ENCODE data around the gene PIBF1. TPM values are rescaled to one million over a fixed set of nuclear protein-coding genes. Genes with fewer than 3 reads are reported as not detected.
"Not testable (repeated sequence)": the region's sequence is repeated elsewhere in the genome, so short reads cannot be mapped to it uniquely, and the experiment has no call there.

The PIBF1 gene
- total RNA-seq, 1 donor from 2014 or later, result 21.2 TPM

DNA sequence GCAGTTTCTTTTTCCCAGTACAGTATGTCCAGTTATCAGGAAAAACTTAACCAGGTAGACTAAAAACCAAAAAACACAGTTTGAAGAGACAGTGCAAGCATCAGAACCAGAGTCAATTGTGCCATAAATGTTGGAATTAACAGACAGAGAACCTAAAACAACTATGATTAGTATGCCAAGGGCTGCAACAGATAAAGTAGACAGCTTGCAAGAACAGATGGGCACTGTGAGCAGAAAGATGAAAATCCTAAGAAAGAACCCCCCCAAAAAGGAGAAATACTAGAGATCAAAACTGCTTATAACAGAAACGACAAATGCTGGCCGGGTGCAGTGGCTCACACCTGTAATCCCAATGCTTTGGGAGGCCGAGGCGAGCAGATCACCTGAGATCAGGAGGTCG, 229.8 kb downstream of the PIBF1 start:
- Mint-ChIP-seq H3K4me1 (ENCODE audit: low read depth) (no peaks in the 10 kb centered on the region), H3K27ac (no peak overlapping the region), H3K9me3 (no peaks in the 10 kb centered on the region), H3K4me3 (no peak overlapping the region), H3K27me3 (ENCODE audit: insufficient read depth) (no peaks in the 10 kb centered on the region), H3K36me3 (ENCODE audit: low read depth) (peaks cover 18% of the 10 kb centered on the region)
- DNase-seq (ENCODE audit: low spot score), result no peak
- intact Hi-C loops (cut with micrococcal nuclease), result no loop called here

- H3K36me3 Mint-ChIP-seq (ENCODE audit: low read depth), result peaks cover 14% of the 10 kb centered on the region
- H3K27me3 Mint-ChIP-seq (ENCODE audit: insufficient read depth), result no peaks in the 10 kb centered on the region
- H3K4me3 Mint-ChIP-seq, result no peak overlapping the region
- intact Hi-C loops (cut with micrococcal nuclease), result no loop called here
- no peak for DNase-seq (ENCODE audit: low spot score)
- H3K27ac Mint-ChIP-seq, result no peak overlapping the region
- no peaks in the 10 kb centered on the region for H3K4me1 Mint-ChIP-seq (ENCODE audit: low read depth)
- H3K9me3 Mint-ChIP-seq, result no peaks in the 10 kb centered on the region
Observed at GRCh38 chr13:73015805-73016204, 233.9 kb downstream of the PIBF1 start.

- no peaks in the 10 kb centered on the region for H3K9me3 Mint-ChIP-seq
Observed at GRCh38 chr13:73018336-73018735, 236.4 kb downstream of the PIBF1 start.

DNA sequence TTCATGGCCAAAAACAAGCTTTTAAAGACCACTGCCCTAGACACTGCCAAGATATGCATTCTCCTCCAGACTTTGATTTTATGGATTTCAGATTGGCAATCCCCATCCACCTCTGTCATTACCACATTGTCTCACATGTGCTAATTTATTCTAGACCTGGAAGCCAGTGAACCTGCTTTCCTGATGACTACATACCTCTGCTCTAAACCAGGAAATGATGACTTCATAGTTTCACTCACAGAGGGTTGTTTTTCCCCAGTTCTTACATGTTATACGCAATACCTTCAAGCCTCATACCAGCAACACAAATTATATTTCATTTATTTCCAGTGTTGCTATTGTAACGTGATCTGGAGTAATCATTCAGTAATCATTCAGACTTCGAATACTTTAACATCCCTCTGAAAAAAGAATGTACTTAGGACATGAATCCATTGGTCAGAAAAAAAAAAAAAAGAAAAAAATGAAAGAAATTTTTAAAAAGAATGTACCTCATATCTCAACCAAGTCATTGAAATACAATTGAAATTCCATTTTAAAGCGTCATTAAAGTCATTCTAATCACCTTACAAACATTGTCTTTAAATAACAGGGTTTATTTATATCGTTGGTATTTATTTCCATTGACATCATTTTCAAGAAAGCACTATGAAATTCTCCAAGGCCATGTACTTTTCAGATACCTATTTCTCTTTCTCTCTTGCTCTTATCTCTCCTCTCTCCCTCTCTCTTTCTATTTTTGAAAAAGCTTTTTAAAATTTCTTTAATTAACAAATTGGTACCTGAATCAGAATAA, 243.5 kb downstream of the PIBF1 start:
- Mint-ChIP-seq H3K4me3 (no peak overlapping the region), H3K4me1 (ENCODE audit: low read depth) (peaks cover 5% of the 10 kb centered on the region), H3K27ac (no peak overlapping the region), H3K9me3 (no peaks in the 10 kb centered on the region), H3K36me3 (ENCODE audit: low read depth) (no peaks in the 10 kb centered on the region), H3K27me3 (ENCODE audit: insufficient read depth) (no peaks in the 10 kb centered on the region)
- intact Hi-C loops (cut with micrococcal nuclease), result no loop called here
- no peak for DNase-seq (ENCODE audit: low spot score)

More at GRCh38 chr13:73018336-73018735, 236.4 kb downstream of the PIBF1 start:
- Mint-ChIP-seq H3K4me3 (no peak overlapping the region), H3K36me3 (ENCODE audit: low read depth) (peaks cover 6% of the 10 kb centered on the region), H3K27ac (no peak overlapping the region), H3K27me3 (ENCODE audit: insufficient read depth) (no peaks in the 10 kb centered on the region), H3K4me1 (ENCODE audit: low read depth) (no peaks in the 10 kb centered on the region)
- intact Hi-C loops (cut with micrococcal nuclease), result no loop called here
- DNase-seq (ENCODE audit: low spot score), result no peak

DNA sequence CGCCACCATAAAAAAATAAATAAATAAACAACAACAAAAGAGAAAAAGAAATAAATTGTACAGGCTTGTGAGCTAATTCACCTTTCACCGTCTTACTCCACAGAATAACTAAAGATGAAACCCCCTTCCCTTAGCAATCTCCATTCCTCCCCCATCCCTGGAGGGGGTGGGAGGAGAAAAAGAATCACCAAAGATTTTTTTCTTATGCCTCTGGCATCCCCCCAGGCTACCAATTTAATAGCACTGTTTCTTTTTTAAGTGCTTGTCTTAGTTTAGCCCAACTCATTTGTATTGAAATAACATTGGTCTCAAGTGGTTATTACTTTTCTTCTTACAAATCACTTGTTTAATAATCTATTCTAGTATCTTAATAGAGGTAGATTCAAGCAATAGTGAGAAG, 253.0 kb downstream of the PIBF1 start:
- intact Hi-C loops (cut with micrococcal nuclease), result no loop called here
- no peak for DNase-seq (ENCODE audit: low spot score)
- no peak overlapping the region for H3K4me3 Mint-ChIP-seq
- no peaks in the 10 kb centered on the region for H3K4me1 Mint-ChIP-seq (ENCODE audit: low read depth)
- H3K27me3 Mint-ChIP-seq (ENCODE audit: insufficient read depth), result no peaks in the 10 kb centered on the region
- no peaks in the 10 kb centered on the region for H3K9me3 Mint-ChIP-seq
- H3K36me3 Mint-ChIP-seq (ENCODE audit: low read depth), result no peaks in the 10 kb centered on the region
- no peak overlapping the region for H3K27ac Mint-ChIP-seq

DNA sequence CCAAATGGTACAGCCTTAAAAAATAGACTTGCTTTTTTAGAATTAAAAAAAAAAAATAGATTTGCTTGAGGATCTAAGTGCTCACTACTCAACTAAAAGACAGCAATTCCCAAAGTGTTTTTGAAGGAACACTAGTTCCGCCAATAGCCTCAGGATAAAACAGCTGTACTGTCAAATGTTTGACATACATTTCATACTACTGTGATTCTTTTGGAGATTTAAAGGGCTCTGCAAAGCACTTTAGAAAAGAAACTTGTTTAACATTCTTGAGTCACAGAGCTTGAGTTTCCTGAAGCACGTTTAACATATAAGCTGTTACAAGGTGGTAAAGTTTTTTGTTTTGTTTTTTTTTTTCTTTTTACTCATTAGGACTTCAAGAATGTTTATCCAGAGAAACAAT, 253.7 kb downstream of the PIBF1 start:
- Mint-ChIP-seq H3K36me3 (ENCODE audit: low read depth) (no peaks in the 10 kb centered on the region), H3K4me3 (no peak overlapping the region), H3K27ac (no peak overlapping the region), H3K4me1 (ENCODE audit: low read depth) (no peaks in the 10 kb centered on the region), H3K9me3 (no peaks in the 10 kb centered on the region), H3K27me3 (ENCODE audit: insufficient read depth) (no peaks in the 10 kb centered on the region)
- intact Hi-C loops (cut with micrococcal nuclease), result no loop called here
- no peak for DNase-seq (ENCODE audit: low spot score)

DNA sequence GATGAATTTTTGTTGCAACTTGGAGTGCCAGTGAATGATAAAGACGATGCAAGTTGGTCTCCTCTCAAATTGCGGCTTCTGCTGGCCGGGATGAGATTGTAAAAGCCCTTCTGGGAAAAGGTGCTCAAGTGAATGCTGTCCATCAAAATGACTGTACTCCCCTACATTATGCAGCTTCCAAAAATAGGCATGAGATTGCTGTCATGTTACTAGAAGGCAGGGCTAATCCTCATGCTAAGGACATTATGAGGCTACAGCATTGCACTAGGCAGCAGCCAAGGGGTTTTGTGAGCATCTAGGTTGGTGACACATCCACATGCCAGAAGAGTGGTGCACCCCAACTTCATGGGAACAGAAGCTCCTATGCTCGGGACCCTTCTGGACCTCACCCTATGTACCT, 254.6 kb downstream of the PIBF1 start:
- H3K27ac Mint-ChIP-seq, result no peak overlapping the region
- no peaks in the 10 kb centered on the region for H3K9me3 Mint-ChIP-seq
- no peaks in the 10 kb centered on the region for H3K4me1 Mint-ChIP-seq (ENCODE audit: low read depth)
- intact Hi-C loops (cut with micrococcal nuclease), result no loop called here
- DNase-seq (ENCODE audit: low spot score), result no peak
- no peaks in the 10 kb centered on the region for H3K36me3 Mint-ChIP-seq (ENCODE audit: low read depth)
- no peak overlapping the region for H3K4me3 Mint-ChIP-seq
- no peaks in the 10 kb centered on the region for H3K27me3 Mint-ChIP-seq (ENCODE audit: insufficient read depth)

DNA sequence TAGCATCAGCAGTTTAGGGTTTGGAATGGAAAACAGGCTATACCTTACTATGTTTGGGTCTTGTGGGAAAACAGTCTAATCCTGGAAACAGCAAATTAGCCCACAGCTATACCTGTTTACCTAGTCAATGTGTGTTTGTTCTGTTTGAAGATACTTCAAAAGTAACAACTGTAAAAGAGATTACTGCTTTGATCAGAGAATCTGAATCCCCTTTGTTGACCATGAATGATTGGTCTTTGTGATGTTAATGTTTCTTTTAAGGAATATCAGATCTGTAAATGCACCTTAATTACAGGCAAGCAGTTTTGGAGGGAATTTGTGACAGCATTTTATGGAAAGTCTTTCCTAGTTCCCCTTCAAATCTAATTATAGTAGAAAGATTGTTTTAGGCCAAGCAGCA, 256.1 kb downstream of the PIBF1 start:
- no peaks in the 10 kb centered on the region for H3K9me3 Mint-ChIP-seq
- H3K27ac Mint-ChIP-seq, result no peak overlapping the region
- intact Hi-C loops (cut with micrococcal nuclease), result no loop called here
- H3K4me3 Mint-ChIP-seq, result no peak overlapping the region
- no peaks in the 10 kb centered on the region for H3K27me3 Mint-ChIP-seq (ENCODE audit: insufficient read depth)
- no peaks in the 10 kb centered on the region for H3K36me3 Mint-ChIP-seq (ENCODE audit: low read depth)
- no peak for DNase-seq (ENCODE audit: low spot score)
- H3K4me1 Mint-ChIP-seq (ENCODE audit: low read depth), result no peaks in the 10 kb centered on the region

DNA sequence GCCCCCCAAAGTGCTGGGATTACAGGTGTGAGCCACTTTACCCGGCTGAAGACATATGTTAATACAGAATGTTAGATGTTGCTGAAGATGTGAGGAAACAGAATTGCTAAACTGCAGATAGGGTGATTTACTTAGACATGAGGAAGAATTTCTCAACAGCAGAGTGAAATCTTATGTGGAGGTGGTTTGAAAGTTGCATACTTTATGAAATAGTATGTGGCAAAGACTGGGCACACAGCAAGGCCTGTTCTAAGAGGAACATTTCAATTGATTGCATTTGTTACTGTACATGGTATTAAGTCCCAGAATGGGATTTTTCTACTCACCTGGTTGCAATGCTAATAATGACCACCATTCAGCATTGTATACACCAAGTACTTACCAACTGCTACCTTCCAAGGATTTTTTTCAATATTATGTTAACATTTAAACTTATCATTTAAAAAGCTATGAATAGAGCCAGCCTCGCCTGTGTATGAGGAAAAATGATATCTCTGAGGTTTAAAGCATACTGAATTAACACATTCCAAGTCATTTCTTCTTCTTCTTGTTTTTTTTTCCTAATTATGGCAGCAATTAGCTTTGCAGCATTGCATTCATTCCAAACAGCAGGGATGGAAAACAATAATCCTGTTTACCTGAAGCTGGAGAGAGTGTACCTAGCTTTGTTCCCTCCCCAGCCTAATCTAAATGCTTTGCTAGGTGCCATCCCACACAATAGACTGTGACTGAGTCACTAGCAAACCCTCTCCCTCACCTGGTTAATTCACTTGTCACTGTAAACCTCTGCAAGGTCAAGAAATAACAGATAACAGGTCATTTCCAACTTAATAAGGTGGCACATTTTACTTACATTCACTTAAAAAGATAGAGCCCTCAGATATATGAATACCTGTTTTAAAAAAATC, 257.5 kb downstream of the PIBF1 start:
- no peaks in the 10 kb centered on the region for H3K36me3 Mint-ChIP-seq (ENCODE audit: low read depth)
- H3K27ac Mint-ChIP-seq, result no peak overlapping the region
- no peak overlapping the region for H3K4me3 Mint-ChIP-seq
- H3K9me3 Mint-ChIP-seq, result no peaks in the 10 kb centered on the region
- intact Hi-C loops (cut with micrococcal nuclease), result no loop called here
- H3K27me3 Mint-ChIP-seq (ENCODE audit: insufficient read depth), result no peaks in the 10 kb centered on the region
- no peak for DNase-seq (ENCODE audit: low spot score)
- H3K4me1 Mint-ChIP-seq (ENCODE audit: low read depth), result no peaks in the 10 kb centered on the region

DNA sequence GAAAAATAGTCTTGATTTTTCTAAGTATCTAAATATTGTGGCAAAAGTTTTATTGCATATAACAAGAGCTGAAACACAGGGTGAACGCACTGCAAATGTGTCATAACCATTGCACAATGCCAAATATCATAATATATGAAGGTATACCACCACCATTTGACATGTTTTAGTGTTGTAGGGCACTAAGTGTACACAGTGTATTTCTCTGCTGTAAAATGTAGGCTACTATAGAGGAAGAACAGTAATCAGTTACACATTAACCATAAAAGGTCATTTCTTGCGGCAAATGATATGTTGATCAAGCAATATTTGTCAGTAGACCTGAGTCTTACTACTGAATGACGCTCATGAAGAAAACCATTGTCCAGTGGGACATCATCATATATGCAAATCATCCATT, 258.6 kb downstream of the PIBF1 start:
- no peak overlapping the region for H3K4me3 Mint-ChIP-seq
- no peaks in the 10 kb centered on the region for H3K36me3 Mint-ChIP-seq (ENCODE audit: low read depth)
- DNase-seq (ENCODE audit: low spot score), result no peak
- no peaks in the 10 kb centered on the region for H3K27me3 Mint-ChIP-seq (ENCODE audit: insufficient read depth)
- no peaks in the 10 kb centered on the region for H3K9me3 Mint-ChIP-seq
- intact Hi-C loops (cut with micrococcal nuclease), result no loop called here
- H3K4me1 Mint-ChIP-seq (ENCODE audit: low read depth), result no peaks in the 10 kb centered on the region
- H3K27ac Mint-ChIP-seq, result no peak overlapping the region

DNA sequence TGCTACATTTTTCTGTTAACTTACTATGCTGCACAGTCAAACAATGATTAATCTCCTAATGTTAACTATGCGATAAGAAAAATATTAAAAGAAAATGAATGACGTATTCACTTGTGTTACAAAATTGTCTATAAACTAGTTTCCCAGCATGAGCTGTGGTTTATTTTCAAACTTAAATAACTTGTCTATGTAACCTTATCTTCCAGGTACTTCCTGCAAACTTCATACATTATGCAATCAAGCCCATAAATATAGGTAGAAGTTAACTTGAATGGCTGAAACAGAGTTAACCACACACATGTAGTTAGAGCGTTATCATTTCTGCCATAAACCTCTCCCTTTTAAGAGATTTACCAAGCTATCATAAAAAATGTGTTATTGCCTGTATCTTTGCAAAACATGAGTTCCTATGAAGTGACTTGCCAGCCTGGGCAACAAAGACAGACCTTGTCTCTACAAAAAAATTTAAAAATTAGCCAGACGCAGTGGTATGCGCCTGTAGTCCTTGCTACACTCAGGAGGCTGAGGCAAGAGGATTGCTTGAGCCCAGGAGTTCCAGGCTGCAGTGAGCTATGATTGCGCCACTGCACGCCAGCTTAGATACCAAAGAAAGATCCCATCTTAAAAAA, 259.1 kb downstream of the PIBF1 start:
- H3K27ac Mint-ChIP-seq, result no peak overlapping the region
- H3K27me3 Mint-ChIP-seq (ENCODE audit: insufficient read depth), result no peaks in the 10 kb centered on the region
- H3K36me3 Mint-ChIP-seq (ENCODE audit: low read depth), result no peaks in the 10 kb centered on the region
- no peaks in the 10 kb centered on the region for H3K9me3 Mint-ChIP-seq
- no peak overlapping the region for H3K4me3 Mint-ChIP-seq
- H3K4me1 Mint-ChIP-seq (ENCODE audit: low read depth), result no peaks in the 10 kb centered on the region
- intact Hi-C loops (cut with micrococcal nuclease), result no loop called here
- no peak for DNase-seq (ENCODE audit: low spot score)

- no peak overlapping the region for H3K27ac Mint-ChIP-seq
- no peaks in the 10 kb centered on the region for H3K36me3 Mint-ChIP-seq (ENCODE audit: low read depth)
- intact Hi-C loops (cut with micrococcal nuclease), result no loop called here
- H3K4me1 Mint-ChIP-seq (ENCODE audit: low read depth), result no peaks in the 10 kb centered on the region
- H3K9me3 Mint-ChIP-seq, result no peaks in the 10 kb centered on the region
- H3K4me3 Mint-ChIP-seq, result no peak overlapping the region
- H3K27me3 Mint-ChIP-seq (ENCODE audit: insufficient read depth), result no peaks in the 10 kb centered on the region
- no peak for DNase-seq (ENCODE audit: low spot score)
Observed at GRCh38 chr13:73045031-73045430, 263.1 kb downstream of the PIBF1 start.

DNA sequence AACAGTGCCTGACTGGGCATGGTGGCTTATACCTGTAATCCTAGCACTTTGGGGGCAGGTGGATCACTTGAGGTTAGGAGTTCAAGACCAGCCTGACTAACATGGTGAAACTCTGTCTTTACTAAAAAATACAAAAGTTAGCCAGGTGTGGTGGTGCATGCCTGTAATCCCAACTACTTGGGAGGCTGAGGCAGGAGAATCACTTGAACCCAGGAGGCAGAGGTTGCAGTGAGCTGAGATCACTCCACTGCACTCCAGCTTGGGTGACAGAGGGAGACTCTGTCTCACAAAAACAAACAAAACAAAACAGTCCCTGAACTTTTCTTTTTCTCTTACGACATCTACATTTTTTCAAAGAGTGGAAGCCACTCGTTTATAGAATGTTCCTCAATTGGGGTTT, 266.7 kb downstream of the PIBF1 start:
- intact Hi-C loops (cut with micrococcal nuclease), result not testable (repeated sequence)

More for the DNA sequence above, 266.7 kb downstream of the PIBF1 start:
- not testable (repeated sequence) for DNase-seq (ENCODE audit: low spot score); H3K4me3 Mint-ChIP-seq; H3K27me3 Mint-ChIP-seq (ENCODE audit: insufficient read depth); H3K9me3 Mint-ChIP-seq; H3K4me1 Mint-ChIP-seq (ENCODE audit: low read depth); H3K36me3 Mint-ChIP-seq (ENCODE audit: low read depth); H3K27ac Mint-ChIP-seq
